Osteocyte (in vitro differentiated cells): ENCODE results near the gene BANK1. TPM values are rescaled to one million over a fixed set of nuclear protein-coding genes. Genes with fewer than 3 reads are reported as not detected.

Source experiments
- DNase-seq: peaks from one replicate; pipeline ENCODE4 v3.0.0; 2021; ENCODE audit warnings: mixed read lengths; ENCODE audit not compliant: unreplicated experiment; ENCODE audit errors: extremely low spot score
- H3K27ac Mint-ChIP-seq: one replicate; pipeline ENCODE4 v1.8.0; 2021; ENCODE audit warnings: mild to moderate bottlenecking, mixed read lengths; ENCODE audit not compliant: unreplicated experiment
- H3K27me3 Mint-ChIP-seq: one replicate; pipeline ENCODE4 v1.8.0; 2021; ENCODE audit warnings: mixed read lengths; ENCODE audit not compliant: unreplicated experiment
- H3K36me3 Mint-ChIP-seq: one replicate; pipeline ENCODE4 v1.8.0; 2021; ENCODE audit warnings: mixed read lengths; ENCODE audit not compliant: unreplicated experiment
- H3K4me1 Mint-ChIP-seq: one replicate; pipeline ENCODE4 v1.8.0; 2021; ENCODE audit warnings: mixed read lengths; ENCODE audit not compliant: unreplicated experiment
- H3K4me3 Mint-ChIP-seq: one replicate; pipeline ENCODE4 v1.8.0; 2021; ENCODE audit warnings: mild to moderate bottlenecking, moderate library complexity, mixed read lengths; ENCODE audit not compliant: unreplicated experiment
- H3K9me3 Mint-ChIP-seq: one replicate; pipeline ENCODE4 v1.8.0; 2021; ENCODE audit warnings: mixed read lengths; ENCODE audit not compliant: unreplicated experiment
- CTCF ChIP-seq: fragments of 200-600 bp; sonication (generic); IDR thresholded peaks from 2 replicates; pipeline ENCODE4 v1.5.0; 2021; ENCODE audit warnings: antibody characterized with exemption, mild to moderate bottlenecking, moderate library complexity
- total RNA-seq: library from RNA; stranded (reverse); gene quantifications from 2 replicates; pipeline ENCODE4 v1.2.1, GENCODE V29; 2021

BANK1 gene
- total RNA-seq, 1 donor from 2014 or later: 1.0 TPM

- TF ChIP-seq CTCF: no peak
- peaks cover 10% of the 10 kb centered on the region for H3K4me1 Mint-ChIP-seq
- DNase-seq: no peak
- H3K4me3 Mint-ChIP-seq: no peak overlapping the region
- no peaks in the 10 kb centered on the region for H3K36me3 Mint-ChIP-seq
- H3K27ac Mint-ChIP-seq: no peak overlapping the region
- no peaks in the 10 kb centered on the region for H3K27me3 Mint-ChIP-seq
- peaks cover 5% of the 10 kb centered on the region for H3K9me3 Mint-ChIP-seq
Measured at GRCh38 chr4:101862595-101862994, 72.1 kb downstream of the BANK1 start.

- peaks cover 10% of the 10 kb centered on the region for H3K4me1 Mint-ChIP-seq
- H3K4me3 Mint-ChIP-seq: no peak overlapping the region
- peaks cover 5% of the 10 kb centered on the region for H3K9me3 Mint-ChIP-seq
- TF ChIP-seq CTCF: no peak
- H3K36me3 Mint-ChIP-seq: no peaks in the 10 kb centered on the region
- H3K27me3 Mint-ChIP-seq: no peaks in the 10 kb centered on the region
- H3K27ac Mint-ChIP-seq: no peak overlapping the region
- no peak for DNase-seq
Measured at GRCh38 chr4:101864660-101865059, 74.1 kb downstream of the BANK1 start.

GRCh38 chr4:101865501-101866062 lies 75.1 kb downstream of the BANK1 start:
- Mint-ChIP-seq H3K27ac (peak overlapping the region; percentile 3), H3K9me3 (peaks cover 5% of the 10 kb centered on the region), H3K4me3 (no peak overlapping the region), H3K27me3 (no peaks in the 10 kb centered on the region), H3K4me1 (peaks cover 10% of the 10 kb centered on the region), H3K36me3 (no peaks in the 10 kb centered on the region)
- TF ChIP-seq CTCF: no peak
- no peak for DNase-seq

GRCh38 chr4:101870874-101871273 lies 80.3 kb downstream of the BANK1 start:
- H3K4me3 Mint-ChIP-seq: no peak overlapping the region
- no peaks in the 10 kb centered on the region for H3K36me3 Mint-ChIP-seq
- H3K27ac Mint-ChIP-seq: no peak overlapping the region
- H3K9me3 Mint-ChIP-seq: peaks cover 5% of the 10 kb centered on the region
- DNase-seq: no peak
- TF ChIP-seq CTCF: no peak
- no peaks in the 10 kb centered on the region for H3K27me3 Mint-ChIP-seq
- H3K4me1 Mint-ChIP-seq: peaks cover 9% of the 10 kb centered on the region

GRCh38 chr4:101871962-101872676 lies 81.6 kb downstream of the BANK1 start:
- no peaks in the 10 kb centered on the region for H3K36me3 Mint-ChIP-seq
- peaks cover 9% of the 10 kb centered on the region for H3K4me1 Mint-ChIP-seq
- no peak overlapping the region for H3K4me3 Mint-ChIP-seq
- H3K9me3 Mint-ChIP-seq: no peaks in the 10 kb centered on the region
- TF ChIP-seq CTCF: no peak
- no peak overlapping the region for H3K27ac Mint-ChIP-seq
- no peak for DNase-seq
- no peaks in the 10 kb centered on the region for H3K27me3 Mint-ChIP-seq
